GM23338 (cell line): ENCODE measurements around the gene SMG9. TPM values are rescaled to one million over a fixed set of nuclear protein-coding genes. Genes with fewer than 3 reads are reported as not detected.

ENCODE experiments used
- ATAC-seq: fragments of 200-7000 bp; cut with Tn5 transposase; 3 replicates; pipeline ENCODE4 v1.9.1; 2020
- DNase-seq: peaks from one replicate; pipeline ENCODE4 v3.0.0-alpha.2; 2015; ENCODE audit warnings: low spot score
- H2AFZ ChIP-seq: fragments of 200-600 bp; sonication (generic); 2 replicates; pipeline ENCODE4 v1.8.0; 2016; ENCODE audit warnings: antibody characterized with exemption, mild to moderate bottlenecking, moderate library complexity
- H3F3A ChIP-seq: fragments of 200-600 bp; sonication (generic); replicated peaks from 2 replicates; pipeline ENCODE4 v1.8.0; 2017; ENCODE audit warnings: antibody characterized with exemption, mixed run types, low read depth
- H3K27ac ChIP-seq: fragments of 200-600 bp; sonication (generic); 2 replicates; pipeline ENCODE4 v1.6.1; 2016; ENCODE audit warnings: low read depth
- H3K27me3 ChIP-seq: fragments of 200-600 bp; sonication (generic); 2 replicates; pipeline ENCODE4 v1.8.0; 2016; ENCODE audit warnings: mild to moderate bottlenecking, mixed run types, moderate library complexity; ENCODE audit not compliant: insufficient read depth
- H3K36me3 ChIP-seq: fragments of 200-600 bp; sonication (generic); 2 replicates; pipeline ENCODE4 v1.8.0; 2016; ENCODE audit warnings: mild to moderate bottlenecking; ENCODE audit not compliant: insufficient read depth
- H3K4me1 ChIP-seq: fragments of 200-600 bp; sonication (generic); 2 replicates; pipeline ENCODE4 v1.8.0; 2016; ENCODE audit warnings: mild to moderate bottlenecking, moderate library complexity; ENCODE audit not compliant: insufficient read depth
- H3K4me2 ChIP-seq: fragments of 200-600 bp; sonication (generic); 2 replicates; pipeline ENCODE4 v1.7.1; 2017; ENCODE audit warnings: mixed run types
- H3K4me3 ChIP-seq: fragments of 200-600 bp; sonication (generic); 2 replicates; pipeline ENCODE4 v1.6.1; 2016; ENCODE audit warnings: mixed run types
- H3K79me2 ChIP-seq: fragments of 200-600 bp; sonication (generic); replicated peaks from 2 replicates; pipeline ENCODE4 v1.8.0; 2017; ENCODE audit warnings: mild to moderate bottlenecking; ENCODE audit not compliant: insufficient read depth
- H3K9me2 ChIP-seq: fragments of 200-600 bp; sonication (generic); 2 replicates; pipeline ENCODE4 v1.8.0; 2017; ENCODE audit not compliant: insufficient read depth
- H4K20me1 ChIP-seq: fragments of 200-600 bp; sonication (generic); replicated peaks from 2 replicates; pipeline ENCODE4 v1.8.0; 2017; ENCODE audit warnings: mild to moderate bottlenecking; ENCODE audit not compliant: insufficient read depth
- H3K27ac Mint-ChIP-seq: 2 replicates; pipeline ENCODE4 v1.8.0; 2020; ENCODE audit warnings: inconsistent platforms, mild to moderate bottlenecking, moderate library complexity, mixed read lengths
- H3K27me3 Mint-ChIP-seq: 3 replicates; pipeline ENCODE4 v1.8.0; 2022; ENCODE audit warnings: low read depth, mild to moderate bottlenecking, moderate library complexity, mixed read lengths, inconsistent platforms; ENCODE audit not compliant: insufficient read depth, poor library complexity
- H3K36me3 Mint-ChIP-seq: 3 replicates; pipeline ENCODE4 v1.8.0; 2021; ENCODE audit warnings: low read depth, mild to moderate bottlenecking, inconsistent platforms, moderate library complexity, mixed read lengths
- H3K4me1 Mint-ChIP-seq: 3 replicates; pipeline ENCODE4 v1.8.0; 2020; ENCODE audit warnings: mild to moderate bottlenecking, inconsistent platforms, mixed read lengths
- H3K4me3 Mint-ChIP-seq: 3 replicates; pipeline ENCODE4 v1.8.0; 2021; ENCODE audit warnings: moderate library complexity, mild to moderate bottlenecking, inconsistent platforms, mixed read lengths
- H3K9me3 Mint-ChIP-seq: 3 replicates; pipeline ENCODE4 v1.8.0; 2020; ENCODE audit warnings: moderate library complexity, mild to moderate bottlenecking, inconsistent platforms, mixed read lengths
- CREB1 ChIP-seq: fragments of 250-450 bp; sonication (Bioruptor Pico); IDR thresholded peaks from 2 replicates; pipeline ENCODE4 v1.5.0; 2020; ENCODE audit warnings: low read depth, mild to moderate bottlenecking, moderate library complexity
- CTCF ChIP-seq, 2 experiments: fragments of 200-600 bp in 1 of 2; sonication (generic) in 1 of 2; conservative IDR thresholded peaks; 2 replicates each; pipeline versions ENCODE4 v1.5.1 to v1.6.1; 2016 to 2017; ENCODE audit warnings: antibody characterized with exemption in 2 of 2, low read depth in 2 of 2, mild to moderate bottlenecking in 2 of 2, moderate library complexity in 1 of 2
- EZH2 ChIP-seq: fragments of 200-600 bp; sonication (generic); IDR thresholded peaks from one replicate; pipeline ENCODE4 v1.8.0; 2017; ENCODE audit warnings: antibody characterized with exemption, mild to moderate bottlenecking, low read depth; ENCODE audit not compliant: unreplicated experiment
- EZH2phosphoT487 ChIP-seq: fragments of 200-600 bp; sonication (generic); IDR thresholded peaks from one replicate; pipeline ENCODE4 v1.8.1; 2018; ENCODE audit warnings: antibody characterized with exemption; ENCODE audit not compliant: unreplicated experiment
- JUNB ChIP-seq: IDR thresholded peaks from one replicate; pipeline ENCODE4 v1.6.1; 2016; ENCODE audit warnings: antibody characterized with exemption; ENCODE audit not compliant: unreplicated experiment
- NANOG ChIP-seq: IDR thresholded peaks from 2 replicates; pipeline ENCODE4 v1.6.1; 2016; ENCODE audit warnings: antibody characterized with exemption, borderline replicate concordance
- POLR2AphosphoS5 ChIP-seq: IDR thresholded peaks from 2 replicates; pipeline ENCODE4 v1.6.1; 2016; ENCODE audit warnings: antibody characterized with exemption, low read depth
- REST ChIP-seq: IDR thresholded peaks from one replicate; pipeline ENCODE4 v1.6.1; 2018; ENCODE audit warnings: antibody characterized with exemption; ENCODE audit not compliant: unreplicated experiment
- STAT1 ChIP-seq: IDR thresholded peaks from one replicate; pipeline ENCODE4 v1.6.1; 2016; ENCODE audit warnings: antibody characterized with exemption; ENCODE audit not compliant: unreplicated experiment
- ZNF114 ChIP-seq: fragments of 250-450 bp; sonication (Bioruptor Pico); IDR thresholded peaks from 2 replicates; pipeline ENCODE4 v1.5.0; 2020; ENCODE audit warnings: mild to moderate bottlenecking, moderate library complexity
- ZNF331 ChIP-seq: fragments of 250-450 bp; sonication (Bioruptor Pico); IDR thresholded peaks from 2 replicates; pipeline ENCODE4 v1.5.0; 2020; ENCODE audit warnings: low read depth, mild to moderate bottlenecking, moderate library complexity
- ZNF462 ChIP-seq: fragments of 250-450 bp; sonication (Bioruptor Pico); IDR thresholded peaks from 2 replicates; pipeline ENCODE4 v1.5.0; 2020; ENCODE audit warnings: mild to moderate bottlenecking, moderate library complexity
- polyA plus RNA-seq: library from polyadenylated mRNA; unstranded; fragments of >200 nt; fragmentation: Nextera tagmentation; extraction: Ambion mirVana; gene quantifications from 2 replicates; pipeline ENCODE4 v1.2.1, GENCODE V29; 2016
- total RNA-seq: library from RNA; depleted of rRNA; stranded (reverse); fragments of >200 nt; shearing (Covaris generic); gene quantifications from 2 replicates; pipeline ENCODE4 v1.2.3, GENCODE V29; 2014

Gene SMG9
- total and polyA plus RNA-seq, 2 experiments from 2014 or later: 13.2 to 14.0 TPM

GRCh38 chr19:43705729-43706128 lies 49.0 kb downstream of the SMG9 start (continued):
- TF ChIP-seq ZNF462: no peak

GRCh38 chr19:43704002-43704705 lies 50.6 kb downstream of the SMG9 start:
- peaks cover 20% of the 10 kb centered on the region for H3K27me3 Mint-ChIP-seq
- no peak for ATAC-seq
- TF ChIP-seq CTCF (conservative IDR thresholded peaks at IDR 0.05; ENCODE audit: low read depth in 2 of 2) (no peak), NANOG (no peak), EZH2phosphoT487 (no peak), ZNF114 (CRISPR knock-in tag) (no peak), EZH2 (no peak), STAT1 (no peak), ZNF331 (CRISPR knock-in tag) (no peak), JUNB (no peak), CREB1 (CRISPR knock-in tag) (no peak), POLR2AphosphoS5 (no peak), REST (no peak)

More at GRCh38 chr19:43704002-43704705, 50.6 kb downstream of the SMG9 start:
- peaks cover 2% of the 10 kb centered on the region; the same call in 2 of the 3 replicates for H3K36me3 Mint-ChIP-seq
- Histone ChIP-seq H3K4me1 (no peaks in the 10 kb centered on the region), H3K9me2 (no peaks in the 10 kb centered on the region), H3F3A (no peaks in the 10 kb centered on the region), H2AFZ (peak overlapping the region; percentile 43; the same call in 1 of the 2 replicates), H4K20me1 (no peaks in the 10 kb centered on the region; the same call in 1 of the 2 replicates), H3K27ac (no peak overlapping the region), H3K4me3 (no peak overlapping the region), H3K36me3 (no peaks in the 10 kb centered on the region), H3K4me2 (no peak overlapping the region), H3K79me2 (no peaks in the 10 kb centered on the region), H3K27me3 (peaks cover 10% of the 10 kb centered on the region)
- peaks cover 6% of the 10 kb centered on the region; the same call in 2 of the 3 replicates for H3K4me1 Mint-ChIP-seq
- peaks cover 10% of the 10 kb centered on the region for H3K9me3 Mint-ChIP-seq
- DNase-seq: no peak
- H3K4me3 Mint-ChIP-seq: no peak overlapping the region
- no peak overlapping the region for H3K27ac Mint-ChIP-seq
